PFSK-1 (cell line): ENCODE measurements around the gene CCDC177.
A peak's percentile ranks its signal among the peaks of the same experiment; 100 is the strongest.

Experiments
- FOXP2 ChIP-seq: optimal IDR thresholded peaks from 2 replicates; pipeline ENCODE3; 2011; ENCODE audit warnings: borderline replicate concordance, control low read depth, inconsistent platforms; ENCODE audit not compliant: insufficient read depth; ENCODE audit errors: extremely low read length, extremely low read depth
- POLR2AphosphoS5 ChIP-seq: IDR thresholded peaks from 2 replicates; pipeline ENCODE4 v1.6.1; 2012; ENCODE audit warnings: low read depth, mild to moderate bottlenecking, control low read depth, low read length, moderate library complexity
- REST ChIP-seq, 2 experiments: IDR thresholded peaks; 2 replicates each; pipeline versions ENCODE4 v1.6.1 to v1.8.0; 2011 to 2012; ENCODE audit warnings: low read depth in 2 of 2, low read length in 2 of 2, control low read depth in 1 of 2, inconsistent platforms in 1 of 2, mild to moderate bottlenecking in 1 of 2, moderate library complexity in 1 of 2; ENCODE audit not compliant: insufficient read depth in 1 of 2
- SIN3A ChIP-seq: IDR thresholded peaks from 2 replicates; pipeline ENCODE4 v1.6.1; 2012; ENCODE audit warnings: mild to moderate bottlenecking, low read length, moderate library complexity, borderline replicate concordance; ENCODE audit not compliant: insufficient read depth
- TAF1 ChIP-seq: IDR thresholded peaks from 2 replicates; pipeline ENCODE4 v1.6.1; 2012; ENCODE audit warnings: low read length, control low read depth, borderline replicate concordance; ENCODE audit not compliant: insufficient read depth

- TF ChIP-seq POLR2AphosphoS5 (no peak), SIN3A (no peak), REST (IDR thresholded peaks at IDR 0.05; ENCODE audit: insufficient read depth in 1 of 2, low read depth in 2 of 2, low read length in 2 of 2) (peak in 1 of 2 experiments; percentile 58; a peak in 1 of 4 replicates), TAF1 (no peak), FOXP2 (no peak)
Observed at GRCh38 chr14:69567563-69567962, 7.1 kb downstream of the CCDC177 start.
